Left colon (tissue), 2 donors: ENCODE results near the gene FBXO39. TPM values are rescaled to one million over a fixed set of nuclear protein-coding genes. Genes with fewer than 3 reads are reported as not detected.
"Not testable (repeated sequence)": the region's sequence is repeated elsewhere in the genome, so short reads cannot be mapped to it uniquely, and the experiment has no call there.

Source experiments
- ATAC-seq: fragments of 200-7000 bp; cut with Tn5 transposase; one replicate; pipeline ENCODE4 v1.9.1; 2020; ENCODE audit warnings: mild to moderate bottlenecking, moderate library complexity
- DNase-seq, 2 donors: peaks; one replicate each; pipeline ENCODE4 v3.0.0-alpha.2; 2020
- intact Hi-C, 2 donors: fragments of 100-400 bp; cut with DNase I in 1 of 2; cut with micrococcal nuclease in 1 of 2; formaldehyde crosslinking; loops; one replicate each; pipeline versions ENCODE4 v1.11.2 to v1.14.0; 2022; cut with DNase I, micrococcal nuclease
- total RNA-seq, 2 donors: library from RNA; stranded (reverse); fragmentation: NEBNext Ultra II Directional; extraction: Animal tissue kit (Norgen Biotek cat#: 25700); gene quantifications; one replicate each; pipeline ENCODE4 v1.2.1, GENCODE V29; 2021
- donor health status: DM: no; HTN: no; CAD: no.
- donor health status: DM: yes; HTN: yes; CAD: no.

The FBXO39 gene
- total RNA-seq, 2 donors from 2014 or later: 0.20 TPM; not detected in 1

DNA sequence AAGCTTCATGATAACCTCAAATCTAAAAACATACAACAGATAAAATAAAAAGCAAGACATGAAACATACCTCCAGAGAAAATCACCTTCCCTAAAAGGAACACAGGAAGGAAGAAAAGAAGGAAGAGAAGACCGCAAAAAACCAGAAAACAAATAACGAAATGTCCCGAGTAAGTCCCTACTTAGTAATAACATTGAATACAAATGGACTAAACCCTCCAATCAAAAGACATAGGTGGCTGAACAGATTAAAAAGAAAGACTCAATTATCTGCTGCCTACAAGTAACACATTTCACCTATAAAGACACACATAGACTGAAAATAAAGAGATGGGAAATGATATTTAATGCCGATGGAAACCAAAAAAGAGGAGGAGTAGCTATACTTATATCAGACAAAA is 6.2 kb downstream of the FBXO39 start:
- intact Hi-C loops: no loop called here
- DNase-seq: no peak
- ATAC-seq: no peak

DNA sequence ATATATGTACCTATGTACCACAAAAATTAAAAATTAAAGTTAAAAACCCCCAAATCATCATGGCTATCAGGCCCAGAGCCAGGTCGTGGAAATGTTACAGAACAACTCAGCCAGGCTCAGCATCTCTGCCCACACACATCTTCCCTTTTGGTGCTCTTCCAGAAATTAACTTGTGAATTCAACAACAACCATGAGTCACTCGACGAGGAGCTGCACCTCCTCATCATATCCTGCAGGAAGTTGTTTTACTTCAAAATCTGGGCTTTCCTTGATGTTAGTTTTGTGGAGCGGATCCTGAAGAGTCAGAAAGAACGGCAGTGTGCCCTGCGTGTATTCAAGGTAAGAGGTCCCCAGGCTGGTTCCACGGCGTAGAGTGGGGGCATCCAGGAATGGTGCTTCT is 10.6 kb downstream of the FBXO39 start:
- DNase-seq (no peak), ATAC-seq (no peak)
- intact Hi-C loops: no loop called here

DNA sequence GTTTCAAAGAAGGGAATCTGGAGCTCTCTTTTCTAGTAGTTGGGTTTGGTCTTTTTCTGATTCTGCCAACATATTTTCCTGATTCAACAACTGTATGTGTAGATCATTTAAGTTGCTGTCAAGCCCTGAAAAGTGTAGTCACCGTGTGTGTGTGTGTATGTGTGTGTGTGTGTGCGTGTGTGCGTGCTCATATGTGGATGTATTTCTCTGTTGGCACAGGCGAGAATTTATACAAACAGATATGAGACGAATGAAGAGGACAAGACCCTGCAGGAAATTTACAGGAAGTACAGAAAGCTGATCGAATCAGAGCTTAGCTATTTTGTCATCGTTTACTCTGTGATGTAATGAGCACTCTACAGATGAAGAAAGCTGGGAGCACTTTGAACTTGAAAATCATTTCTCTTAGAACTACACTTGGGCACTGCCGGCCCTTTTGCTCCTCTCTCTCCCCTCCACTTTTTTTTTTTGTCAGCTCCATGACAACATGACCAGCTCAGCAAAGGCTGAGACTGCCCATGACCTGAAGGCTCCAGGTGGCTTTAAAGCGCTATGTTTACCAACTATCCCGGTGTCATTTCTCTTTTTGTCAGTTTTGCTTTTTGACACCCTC is 11.2 kb downstream of the FBXO39 start:
- intact Hi-C loops: no loop called here
- DNase-seq (no peak), ATAC-seq (no peak)

DNA sequence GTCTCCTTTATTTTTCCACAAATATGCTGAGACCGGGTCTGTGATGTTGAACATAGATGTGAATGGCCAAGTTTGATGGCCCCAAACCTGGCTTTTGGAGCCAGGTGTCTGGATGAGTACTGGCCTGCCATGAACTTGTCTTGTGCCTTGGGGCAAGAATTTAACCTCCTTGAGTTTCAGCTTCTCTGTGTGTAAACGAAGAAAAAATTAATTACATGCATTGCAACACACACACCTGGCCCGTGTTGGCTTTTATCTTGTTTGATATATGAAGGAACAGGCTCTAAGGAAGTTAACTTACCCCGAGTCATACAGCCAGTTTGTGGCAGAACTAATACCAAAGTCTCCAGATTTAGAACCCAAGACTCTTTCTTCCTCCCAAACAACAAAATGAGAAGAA is 13.1 kb downstream of the FBXO39 start:
- intact Hi-C loops: no loop called here
- DNase-seq (no peak), ATAC-seq (no peak)

DNA sequence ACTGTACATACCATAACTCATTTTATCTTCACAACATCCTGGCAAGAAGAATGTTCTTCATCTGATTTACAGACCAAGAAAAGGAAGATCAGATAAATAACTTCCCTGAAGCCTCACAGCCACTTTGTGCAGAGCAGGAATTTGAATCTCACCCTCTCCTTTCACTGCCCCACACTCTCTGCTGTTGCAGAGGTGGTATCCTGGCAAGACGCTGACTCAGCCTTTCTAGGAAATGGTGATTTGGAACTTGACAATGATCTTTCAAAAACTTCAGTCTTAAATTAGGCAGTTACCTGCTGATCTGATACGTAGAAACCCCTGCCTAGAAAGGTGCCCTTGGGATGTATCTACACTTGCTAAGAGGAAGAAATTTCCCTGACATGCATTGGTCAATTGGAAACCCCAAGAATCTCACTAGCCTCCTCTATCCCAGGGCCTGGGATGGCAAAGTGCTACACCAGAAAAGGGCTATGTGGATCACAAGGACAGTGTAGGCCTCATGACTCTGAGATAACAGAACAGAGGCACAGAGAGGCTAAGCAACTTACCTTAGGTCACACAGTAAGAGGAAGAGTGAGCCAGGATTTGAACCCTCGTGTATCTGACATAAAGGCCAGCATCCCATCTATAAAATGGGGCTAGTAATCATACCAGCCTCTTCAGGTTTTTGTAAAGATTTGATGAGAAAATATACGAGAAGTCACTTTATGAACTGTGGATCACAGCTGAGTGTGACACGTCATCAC is 17.9 kb downstream of the FBXO39 start:
- intact Hi-C loops: no loop called here
- no peak for ATAC-seq
- no peak for DNase-seq

DNA sequence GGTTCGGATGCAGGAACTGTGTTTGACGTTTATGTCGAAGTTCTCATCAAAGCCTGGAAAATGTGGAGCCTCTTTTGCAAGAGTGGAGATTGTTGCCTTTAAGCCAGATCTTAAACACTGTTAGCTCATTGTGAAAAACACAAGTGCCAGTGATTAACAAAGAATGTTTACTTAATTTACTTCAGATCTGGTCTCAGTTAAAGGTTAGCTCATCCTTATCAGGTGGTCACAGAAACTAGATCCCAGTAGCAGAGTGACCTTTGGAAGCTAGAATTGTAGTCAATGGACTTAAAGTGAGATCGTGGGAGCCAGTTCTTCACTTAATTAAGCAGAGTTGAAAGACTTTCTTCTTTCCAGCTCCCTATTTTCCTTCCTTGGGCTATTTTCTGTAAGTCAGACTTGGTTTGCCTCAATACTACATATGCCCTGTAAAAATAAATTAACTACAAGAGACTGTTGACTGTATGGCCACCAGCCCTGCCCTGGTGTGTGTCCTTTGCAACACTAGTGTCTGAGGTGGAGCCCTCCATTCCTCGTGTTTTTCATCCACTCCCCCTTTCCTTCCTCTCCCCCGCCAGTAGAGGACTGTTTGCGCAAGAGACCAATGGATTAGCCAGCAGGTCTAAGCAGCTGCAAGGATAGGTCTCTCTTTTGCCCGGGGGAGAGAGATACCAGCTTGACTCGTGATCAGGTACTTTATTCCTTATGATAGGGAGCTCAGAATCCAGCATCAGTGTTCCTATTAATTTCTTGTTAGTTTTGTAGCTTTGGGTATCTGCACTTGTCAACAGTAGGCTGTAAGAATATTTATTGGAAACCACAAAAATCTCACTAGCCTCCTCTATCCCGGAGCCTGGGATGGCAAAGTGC is 20.2 kb downstream of the FBXO39 start:
- intact Hi-C loops: no loop called here
- no peak for DNase-seq
- no peak for ATAC-seq

DNA sequence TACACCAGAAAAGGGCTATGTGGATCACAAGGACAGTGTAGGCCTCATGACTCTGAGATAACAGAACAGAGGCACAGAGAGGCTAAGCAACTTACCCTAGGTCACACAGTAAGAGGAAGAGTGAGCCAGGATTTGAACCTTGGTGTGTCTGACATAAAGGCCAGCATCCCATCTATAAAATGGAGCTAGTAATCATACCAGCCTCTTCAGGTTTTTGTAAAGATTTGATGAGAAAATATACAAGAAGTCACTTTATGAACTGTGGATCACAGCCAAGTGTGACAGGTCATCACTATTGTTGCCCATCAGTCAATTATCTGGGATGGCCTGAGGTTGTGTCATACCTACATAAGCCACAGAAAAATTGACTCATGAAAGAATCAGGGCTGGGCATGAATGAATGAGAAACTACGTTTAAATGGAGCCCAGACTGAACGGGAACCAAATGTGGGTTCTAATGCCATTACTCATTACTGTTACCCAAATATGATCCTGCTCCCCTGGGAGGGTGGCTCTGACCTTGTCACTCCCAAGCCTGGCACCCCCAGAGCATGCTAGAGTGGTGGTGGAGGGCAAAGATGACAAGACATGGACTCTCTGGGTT is 21.0 kb downstream of the FBXO39 start:
- ATAC-seq: no peak
- intact Hi-C loops: no loop called here
- DNase-seq: no peak

DNA sequence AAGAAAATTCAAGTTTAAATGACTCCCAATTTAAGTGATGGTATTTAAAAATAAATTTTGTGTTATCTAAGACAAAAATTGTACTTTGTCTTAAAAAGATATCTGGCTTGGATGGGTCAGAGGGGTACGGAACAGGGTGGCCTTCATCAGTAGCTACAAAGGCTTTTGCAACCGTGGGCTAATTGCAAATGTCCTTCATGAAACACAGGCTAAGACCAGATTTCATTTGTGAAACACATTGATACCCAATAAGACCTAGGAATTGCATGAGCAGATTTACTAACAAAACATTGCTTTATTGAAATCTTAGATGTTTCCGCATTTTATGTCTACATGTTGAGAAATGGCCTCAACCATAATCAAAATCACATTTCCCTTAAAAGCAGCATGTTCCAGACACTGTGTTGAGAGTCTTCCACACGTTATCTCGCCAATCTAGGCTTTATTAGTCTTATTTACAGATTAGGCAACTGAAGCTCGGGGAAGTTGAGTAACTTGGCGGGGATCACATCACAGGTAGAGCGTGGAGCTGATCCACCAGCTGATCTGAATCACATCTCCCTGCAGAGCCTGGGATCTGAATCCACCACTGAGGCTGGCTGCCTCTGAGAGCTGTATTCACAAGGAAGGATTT is 21.8 kb downstream of the FBXO39 start:
- DNase-seq (no peak), ATAC-seq (no peak)
- intact Hi-C loops: no loop called here

DNA sequence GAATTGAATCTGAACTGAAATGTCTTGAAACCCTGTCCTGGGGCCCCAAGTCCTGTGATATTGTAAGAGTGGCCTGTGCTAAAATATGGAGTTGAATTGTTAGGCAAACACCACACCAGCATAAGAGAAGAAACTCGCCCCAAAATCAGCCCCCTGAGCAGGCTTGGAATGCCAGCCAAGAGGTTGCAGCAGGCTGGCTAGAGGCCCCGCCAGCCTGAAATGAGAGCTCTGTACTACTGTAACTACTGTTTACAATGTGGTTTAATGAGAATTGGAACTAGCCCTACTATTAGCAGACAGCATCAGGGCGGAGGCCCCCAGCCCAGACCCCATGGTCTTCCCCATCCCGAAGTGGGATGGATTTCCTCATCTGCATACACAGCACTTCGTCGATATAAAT is 23.7 kb downstream of the FBXO39 start:
- ATAC-seq (no peak), DNase-seq (no peak)
- intact Hi-C loops: no loop called here

DNA sequence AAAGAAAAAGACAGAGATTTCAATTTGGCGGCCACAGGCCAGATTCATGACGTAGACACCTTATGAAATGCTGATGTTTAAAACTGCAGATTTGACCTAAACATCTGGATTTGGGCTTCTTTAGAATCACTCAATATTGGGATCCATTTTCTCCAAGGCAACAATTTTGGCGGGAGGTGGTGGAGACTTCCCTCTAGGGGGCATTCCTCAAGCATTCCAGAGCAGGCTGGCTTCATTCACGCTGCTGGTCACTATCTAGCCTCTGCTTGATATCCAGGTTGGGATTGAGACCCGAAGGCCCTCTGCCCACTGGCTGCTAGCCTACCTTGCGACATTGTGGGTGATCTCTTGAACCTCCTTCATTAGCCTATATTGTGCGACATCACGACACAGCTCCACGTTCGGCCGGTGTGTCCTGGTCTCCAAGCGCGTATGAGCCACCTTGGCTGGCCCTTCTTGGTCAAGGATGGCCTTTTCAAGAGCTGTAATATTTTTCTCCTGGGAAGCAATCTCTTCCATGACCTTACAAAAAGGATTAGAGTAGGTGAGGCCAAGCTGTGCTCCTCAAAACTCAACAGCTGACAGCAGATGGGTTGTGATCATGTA is 24.5 kb downstream of the FBXO39 start:
- ATAC-seq (no peak), DNase-seq (no peak)

DNA sequence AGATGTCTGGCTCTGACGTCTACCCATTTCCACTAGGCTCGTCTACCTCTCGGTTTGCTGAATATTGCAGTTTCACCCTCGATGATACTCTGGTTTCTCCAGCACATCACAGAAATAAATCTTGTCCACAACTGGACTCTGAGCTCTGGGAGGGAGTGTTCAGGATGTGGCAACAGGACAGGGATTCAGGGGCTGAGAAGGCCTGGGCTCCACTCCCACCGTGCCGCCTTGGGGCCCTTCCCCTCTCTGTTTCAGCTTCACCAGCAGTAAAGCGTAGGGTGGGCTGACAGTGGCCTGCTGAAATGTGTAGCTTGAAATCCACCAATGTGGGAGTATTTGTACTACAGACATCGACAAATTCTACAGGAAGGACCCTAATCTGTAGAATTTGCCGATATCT is 35.5 kb downstream of the FBXO39 start:
- no peak for DNase-seq
- intact Hi-C loops: no loop called here
- ATAC-seq: no peak

More for the DNA sequence above, 24.5 kb downstream of the FBXO39 start:
- intact Hi-C loops: no loop called here

DNA sequence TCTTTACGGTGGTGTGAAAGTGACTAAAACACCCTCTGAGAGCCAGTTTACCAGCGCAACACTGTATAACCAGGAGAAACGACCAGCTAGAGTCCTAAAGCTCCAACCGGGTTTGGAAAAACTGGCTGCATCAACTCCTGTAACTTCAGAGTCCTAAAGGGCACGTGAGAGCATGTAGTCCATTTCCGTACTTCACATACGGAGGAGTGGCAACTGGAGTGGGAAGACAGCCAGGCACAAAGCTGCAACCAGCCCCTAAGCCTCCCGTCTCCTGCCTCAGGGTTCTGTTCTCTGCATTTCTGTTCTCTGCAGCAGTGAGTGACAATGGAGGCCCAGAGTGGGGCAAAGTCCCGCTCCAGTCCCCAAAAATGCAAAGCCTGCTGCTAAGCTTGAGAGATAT is 36.3 kb downstream of the FBXO39 start:
- no peak for ATAC-seq
- no peak for DNase-seq
- intact Hi-C loops: no loop called here

DNA sequence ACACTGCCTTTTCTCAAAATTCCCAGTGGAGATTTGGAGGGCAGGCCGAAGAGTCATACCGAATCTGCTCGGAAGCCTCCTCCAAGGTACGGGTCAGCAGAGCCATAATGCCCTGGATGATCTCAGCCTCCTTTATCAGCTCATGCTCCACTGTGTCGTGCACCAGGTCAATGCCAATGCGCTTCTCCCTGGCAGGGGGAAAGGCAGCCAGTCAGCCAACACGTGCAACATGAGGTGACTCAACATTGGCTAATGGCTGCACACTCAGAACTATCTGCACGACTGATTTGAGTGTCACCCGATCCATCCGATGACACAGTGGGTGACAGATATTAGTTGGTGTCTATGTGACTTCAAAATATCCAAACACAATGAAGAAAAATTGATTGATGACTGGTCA is 39.8 kb downstream of the FBXO39 start:
- DNase-seq (no peak), ATAC-seq (no peak)
- intact Hi-C loops: no loop called here

DNA sequence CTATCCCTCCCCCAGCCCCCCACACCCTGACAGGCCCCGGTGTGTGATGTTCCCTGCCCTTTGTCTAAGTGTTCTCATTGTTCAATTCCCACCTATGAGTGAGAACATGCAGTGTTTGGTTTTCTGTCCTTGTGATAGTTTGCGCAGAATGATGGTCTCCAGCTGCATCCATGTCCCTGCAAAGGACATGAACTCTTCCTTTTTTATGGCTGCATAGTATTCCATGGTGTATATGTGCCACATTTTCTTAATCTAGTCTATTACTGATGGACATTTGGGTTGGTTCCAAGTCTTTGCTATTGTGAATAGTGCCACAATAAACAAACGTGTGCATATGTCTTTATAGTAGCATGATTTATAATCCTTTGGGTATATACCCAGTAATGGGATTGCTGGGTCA is 40.4 kb downstream of the FBXO39 start:
- ATAC-seq, DNase-seq, intact Hi-C loops: not testable (repeated sequence)

DNA sequence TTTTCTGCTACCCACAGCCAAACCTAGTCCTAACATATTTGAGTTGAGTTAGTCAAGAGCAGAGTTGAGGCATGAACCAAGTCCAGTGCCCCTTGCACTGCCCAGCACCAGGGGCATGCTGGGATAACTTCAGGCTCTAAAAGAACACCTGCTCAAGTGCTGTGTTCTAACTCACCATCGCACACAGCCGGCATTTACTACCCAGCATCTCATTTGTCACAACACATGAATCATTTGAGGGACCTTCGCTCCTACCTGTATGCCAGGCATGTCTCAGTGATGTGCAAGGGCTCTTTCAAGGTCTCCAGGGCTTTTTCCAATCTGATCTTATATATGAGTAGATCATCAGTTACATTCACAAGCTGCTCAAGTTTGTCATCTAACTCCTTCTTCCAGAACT is 42.9 kb downstream of the FBXO39 start:
- ATAC-seq (no peak), DNase-seq (no peak)
- intact Hi-C loops: no loop called here

DNA sequence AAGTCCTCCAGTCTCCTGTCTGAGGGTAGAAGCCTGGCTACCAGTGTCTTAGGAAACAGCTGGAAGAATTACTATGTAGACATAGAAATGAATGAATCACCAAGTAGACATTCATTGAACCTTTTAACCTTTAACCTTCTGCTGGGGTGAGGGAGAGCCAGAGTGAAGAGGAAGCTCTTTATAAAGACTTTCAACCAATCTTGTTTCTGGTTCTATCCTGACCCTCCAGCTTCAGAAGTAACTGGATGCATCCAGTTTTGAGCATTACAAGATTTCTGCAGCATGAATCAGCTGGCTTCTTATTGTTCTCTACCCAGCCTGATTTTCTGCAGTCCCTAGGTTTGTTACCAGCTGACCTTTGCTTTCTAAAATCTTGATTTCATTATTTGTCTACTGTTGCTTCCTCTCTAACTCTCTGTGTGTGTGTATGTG is 47.0 kb downstream of the FBXO39 start:
- no peak for ATAC-seq
- intact Hi-C loops: no loop called here
- DNase-seq: no peak

DNA sequence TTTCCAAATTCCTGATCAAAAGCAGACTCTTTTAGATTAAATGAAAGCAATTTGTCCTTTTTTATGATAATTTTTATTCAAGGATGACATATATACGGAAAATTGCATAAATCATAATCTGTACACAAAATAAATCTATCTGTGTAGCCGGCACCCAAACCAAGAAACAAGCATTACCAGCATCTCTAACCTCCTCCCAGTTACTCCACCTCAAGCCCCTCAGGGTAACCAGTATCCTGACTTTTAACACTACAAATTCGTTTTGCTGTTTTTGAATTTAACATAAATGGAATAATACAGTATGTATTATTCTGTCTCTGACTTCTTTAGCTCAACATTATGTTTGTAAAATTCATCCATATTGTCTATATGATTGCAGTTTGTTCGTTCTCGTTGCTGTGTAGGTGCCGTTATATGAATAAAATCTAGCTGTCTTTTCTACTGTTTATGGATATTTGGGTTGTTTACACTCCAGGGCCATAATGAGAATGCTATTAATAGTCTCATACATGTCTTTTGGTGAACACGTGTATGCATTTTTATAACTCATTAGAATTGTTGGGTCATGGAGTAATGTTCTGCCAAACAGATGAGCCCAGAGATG is 54.5 kb downstream of the FBXO39 start:
- no peak for ATAC-seq
- intact Hi-C loops: loop anchor here in 1 of 2 donors (10.0 kb wide), 1 partner anchor 156 kb away; no protein-coding TSS in a partner anchor
- DNase-seq: no peak

DNA sequence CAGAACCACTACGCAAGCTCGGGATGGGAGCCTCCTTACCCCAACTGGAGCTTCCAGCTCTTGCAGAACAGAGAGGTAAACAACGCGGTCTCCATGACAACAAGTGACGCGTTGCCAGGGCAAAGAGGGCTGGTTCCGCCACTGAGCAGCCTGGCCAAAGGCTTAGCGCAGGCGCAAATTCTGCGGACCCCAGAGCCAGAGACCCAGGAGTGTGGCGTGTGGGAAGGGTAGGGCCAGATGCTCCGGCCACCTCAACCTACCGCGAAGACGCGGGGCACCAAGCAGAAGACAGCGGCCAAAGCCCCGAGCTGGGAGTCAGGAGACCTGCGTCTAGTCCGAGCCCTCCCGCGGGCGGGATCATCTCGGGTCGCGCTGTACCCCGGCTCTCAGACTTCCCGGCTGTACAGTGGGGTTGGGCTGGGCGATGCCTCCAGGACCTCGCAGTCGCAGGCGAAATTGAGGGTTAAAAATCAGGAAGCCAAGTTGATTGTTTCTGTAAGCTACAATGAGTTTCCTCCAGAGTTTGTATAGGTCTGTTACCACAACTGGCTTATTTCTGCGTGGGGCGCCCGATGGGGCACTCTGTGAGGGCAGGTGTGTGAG is 55.7 kb downstream of the FBXO39 start, which contains the start of gene TEKT1:
Gene TEKT1, minus strand, starts transcription at position 69 of the 603 bp plus-strand sequence. CDS start 1,353 bp downstream, outside the sequence.
- peak; percentile 60 to 68 for DNase-seq
- peak; percentile 59 for ATAC-seq
- intact Hi-C loops: loop anchor here in 1 of 2 donors (10.0 kb wide), 1 partner anchor 157 kb away; no protein-coding TSS in a partner anchor
